ENCODE data around the gene LEP. TPM values are rescaled to one million over a fixed set of nuclear protein-coding genes. Genes with fewer than 3 reads are reported as not detected.

The LEP gene
- total RNA-seq, 1 experiment from 2014 or later, result not detected

DNA sequence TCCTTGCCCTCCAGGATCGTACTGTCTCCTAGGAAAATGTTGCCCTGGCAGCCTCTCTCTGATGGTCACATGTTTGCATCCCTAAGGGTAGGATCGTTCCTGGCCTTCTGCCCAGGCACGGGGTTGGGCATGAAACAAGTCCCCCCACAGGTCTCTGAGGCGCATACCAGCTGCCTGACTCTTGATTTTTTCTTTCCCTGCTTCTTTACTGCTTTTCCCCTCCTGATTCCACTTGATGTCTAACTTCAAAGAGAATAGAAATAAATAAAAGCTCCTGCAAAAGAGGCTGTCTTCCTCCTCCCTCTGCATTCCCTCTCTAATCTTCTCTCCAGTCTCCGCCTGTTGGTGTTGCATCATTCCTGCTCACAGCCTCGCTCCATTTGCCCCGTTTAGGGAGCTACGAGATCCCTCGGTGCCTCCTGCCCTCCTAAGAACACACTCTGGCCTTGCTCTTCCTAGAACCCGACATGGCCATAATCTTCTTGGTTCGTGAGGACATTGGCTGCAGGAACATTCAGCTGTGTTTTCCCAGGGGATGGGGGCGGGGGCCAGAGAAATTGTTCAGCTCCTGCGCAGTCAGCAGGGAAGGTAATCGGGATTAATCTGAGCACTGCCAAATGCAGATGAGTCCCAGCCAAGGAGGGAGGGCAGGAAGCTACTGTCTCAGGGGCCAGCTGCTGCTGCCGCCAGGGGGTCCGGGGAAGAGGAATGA, 26.0 kb downstream of the LEP start:
- Mint-ChIP-seq H3K4me3 (ENCODE audit: unreplicated experiment) (peak overlapping the region; percentile 32), H3K4me1 (ENCODE audit: low read depth, unreplicated experiment) (peaks cover 22% of the 10 kb centered on the region), H3K27ac (ENCODE audit: unreplicated experiment) (peak overlapping the region; percentile 91), H3K27me3 (ENCODE audit: insufficient read depth, unreplicated experiment) (no peaks in the 10 kb centered on the region), H3K36me3 (ENCODE audit: insufficient read depth, unreplicated experiment) (no peaks in the 10 kb centered on the region), H3K9me3 (ENCODE audit: unreplicated experiment) (peaks cover 3% of the 10 kb centered on the region)
- BruUV-seq (replicated peaks), result no TSS peak
- no peaks in the 10 kb centered on the region for H3K9me3 ChIP-seq
- no peaks in the 10 kb centered on the region for H3K36me3 ChIP-seq (ENCODE audit: control insufficient read depth, insufficient read depth, low read length)
- POLR2A ChIA-PET, result no interaction called here
- H3K27me3 ChIP-seq (replicated peaks; ENCODE audit: control insufficient read depth, insufficient read depth, low read length), result no peaks in the 10 kb centered on the region
- H3K4me1 ChIP-seq, result peaks cover 12% of the 10 kb centered on the region
- peak; percentile 52 for DNase-seq
- no peak overlapping the region for H3K4me3 ChIP-seq (ENCODE audit: low read depth, low read length)
- CTCF ChIA-PET, result interaction anchor here (1.0 to 1.5 kb wide), 2 partner anchors 55 to 58 kb away, joined by 3 read pairs; no protein-coding TSS in a partner anchor
- intact Hi-C loops (cut with micrococcal nuclease; ENCODE audit: unreplicated experiment), result no loop called here
- no peak for TF ChIP-seq CTCF (IDR thresholded peaks at IDR 0.05; ENCODE audit: insufficient read depth in 1 of 2, low read depth in 1 of 2, low read length in 1 of 2, severe bottlenecking in 1 of 2, unreplicated experiment in 1 of 2)

DNA sequence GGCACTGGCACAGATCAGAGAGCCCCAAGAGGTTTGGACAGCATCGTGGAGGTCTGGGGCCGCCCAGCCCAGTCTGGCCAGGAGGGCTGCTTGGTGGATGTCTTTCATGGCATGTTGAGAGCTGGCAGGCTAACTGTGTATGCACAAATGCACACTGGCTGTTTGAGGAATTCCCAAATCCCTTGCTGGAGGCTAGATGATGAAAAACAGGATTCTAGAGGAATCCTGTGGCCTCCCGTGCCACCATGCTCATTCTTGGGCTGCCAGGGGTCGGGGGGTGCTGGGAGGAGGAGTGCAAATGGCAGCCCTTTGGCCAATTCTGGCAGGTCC, 26.5 kb downstream of the LEP start:
- ChIA-PET POLR2A (no interaction called here), CTCF (interaction anchor here (1.0 to 1.5 kb wide), 2 partner anchors 54 to 58 kb away, joined by 3 read pairs; no protein-coding TSS in a partner anchor)
- H3K4me3 Mint-ChIP-seq (ENCODE audit: unreplicated experiment), result peak overlapping the region; percentile 32
- H3K27me3 Mint-ChIP-seq (ENCODE audit: insufficient read depth, unreplicated experiment), result no peaks in the 10 kb centered on the region
- TSS peak; percentile 59 for BruUV-seq (replicated peaks)
- peaks cover 22% of the 10 kb centered on the region for H3K4me1 Mint-ChIP-seq (ENCODE audit: low read depth, unreplicated experiment)
- intact Hi-C loops (cut with micrococcal nuclease; ENCODE audit: unreplicated experiment), result no loop called here
- peak overlapping the region; percentile 91 for H3K27ac Mint-ChIP-seq (ENCODE audit: unreplicated experiment)
- Histone ChIP-seq H3K9me3 (no peaks in the 10 kb centered on the region), H3K27me3 (replicated peaks; ENCODE audit: control insufficient read depth, insufficient read depth, low read length) (no peaks in the 10 kb centered on the region), H3K4me1 (peaks cover 12% of the 10 kb centered on the region), H3K4me3 (ENCODE audit: low read depth, low read length) (no peak overlapping the region), H3K36me3 (ENCODE audit: control insufficient read depth, insufficient read depth, low read length) (no peaks in the 10 kb centered on the region)
- H3K36me3 Mint-ChIP-seq (ENCODE audit: insufficient read depth, unreplicated experiment), result no peaks in the 10 kb centered on the region
- no peak for DNase-seq
- no peak for TF ChIP-seq CTCF (IDR thresholded peaks at IDR 0.05; ENCODE audit: insufficient read depth in 1 of 2, low read depth in 1 of 2, low read length in 1 of 2, severe bottlenecking in 1 of 2, unreplicated experiment in 1 of 2)
- H3K9me3 Mint-ChIP-seq (ENCODE audit: unreplicated experiment), result no peaks in the 10 kb centered on the region

GRCh38 chr7:128268233-128268632, 27.2 kb downstream of the LEP start:
- Mint-ChIP-seq H3K9me3 (ENCODE audit: unreplicated experiment) (no peaks in the 10 kb centered on the region), H3K4me3 (ENCODE audit: unreplicated experiment) (no peak overlapping the region), H3K36me3 (ENCODE audit: insufficient read depth, unreplicated experiment) (no peaks in the 10 kb centered on the region), H3K27me3 (ENCODE audit: insufficient read depth, unreplicated experiment) (no peaks in the 10 kb centered on the region), H3K27ac (ENCODE audit: unreplicated experiment) (no peak overlapping the region), H3K4me1 (ENCODE audit: low read depth, unreplicated experiment) (peaks cover 22% of the 10 kb centered on the region)
- no peak for DNase-seq
- TF ChIP-seq CTCF (IDR thresholded peaks at IDR 0.05; ENCODE audit: insufficient read depth in 1 of 2, low read depth in 1 of 2, low read length in 1 of 2, severe bottlenecking in 1 of 2, unreplicated experiment in 1 of 2), result no peak
- H3K36me3 ChIP-seq (ENCODE audit: control insufficient read depth, insufficient read depth, low read length), result no peaks in the 10 kb centered on the region
- H3K4me1 ChIP-seq, result peaks cover 12% of the 10 kb centered on the region
- no TSS peak for BruUV-seq (replicated peaks)
- ChIA-PET CTCF (no interaction called here), POLR2A (no interaction called here)
- H3K4me3 ChIP-seq (ENCODE audit: low read depth, low read length), result no peak overlapping the region
- H3K9me3 ChIP-seq, result no peaks in the 10 kb centered on the region
- no peaks in the 10 kb centered on the region for H3K27me3 ChIP-seq (replicated peaks; ENCODE audit: control insufficient read depth, insufficient read depth, low read length)
- intact Hi-C loops (cut with micrococcal nuclease; ENCODE audit: unreplicated experiment), result no loop called here
